Gastroesophageal sphincter (tissue), 4 donors: ENCODE results near the gene TP53BP2. TPM values are rescaled to one million over a fixed set of nuclear protein-coding genes. Genes with fewer than 3 reads are reported as not detected.
"Not testable (repeated sequence)": the region's sequence is repeated elsewhere in the genome, so short reads cannot be mapped to it uniquely, and the experiment has no call there.

ENCODE experiments used
- ATAC-seq: fragments of 150-250 bp; one replicate; pipeline ENCODE4 v1.9.1; 2016; ENCODE audit warnings: mild to moderate bottlenecking, moderate library complexity
- H3K27ac ChIP-seq, 4 donors: fragments of 200-600 bp; sonication (generic) in 3 of 4; 1 replicate in 3 of 4; 2 replicates in 1 of 4; pipeline ENCODE4 v1.5.1; 2016 to 2019
- H3K27me3 ChIP-seq: fragments of 200-600 bp; sonication (generic); one replicate; pipeline ENCODE4 v1.5.1; 2019
- H3K36me3 ChIP-seq, 2 donors: fragments of 200-600 bp; sonication (generic); one replicate each; pipeline ENCODE4 v1.5.1; 2019; ENCODE audit warnings: control low read depth in 1 of 2
- H3K4me1 ChIP-seq, 3 donors: fragments of 200-600 bp; sonication (generic); 1 replicate in 2 of 3; 2 replicates in 1 of 3; pipeline ENCODE4 v1.5.1; 2016 to 2019; ENCODE audit warnings: control low read depth in 2 of 3
- H3K4me3 ChIP-seq, 2 donors: fragments of 200-600 bp; sonication (generic); one replicate each; pipeline ENCODE4 v1.5.1; 2019; ENCODE audit warnings: mild to moderate bottlenecking in 1 of 2, moderate library complexity in 1 of 2
- H3K9me3 ChIP-seq, 3 donors: fragments of 200-600 bp; sonication (generic); one replicate each; pipeline ENCODE4 v1.5.1; 2017 to 2019; ENCODE audit warnings: control low read depth in 2 of 3
- CTCF ChIP-seq, 4 experiments: fragments of 200-600 bp in 2 of 4; fragments of 450-650 bp in 2 of 4; sonication (generic) in 1 of 4; IDR thresholded peaks; one replicate each; pipeline ENCODE4 v1.5.1; 2017 to 2019; ENCODE audit warnings: antibody characterized with exemption in 4 of 4, mild to moderate bottlenecking in 2 of 4, moderate library complexity in 2 of 4
- EP300 ChIP-seq: sonication (generic); formaldehyde crosslinking; IDR thresholded peaks from one replicate; pipeline ENCODE4 v1.6.1; 2017; ENCODE audit warnings: antibody characterized with exemption, mild to moderate bottlenecking
- POLR2A ChIP-seq, 2 donors: fragments of 450-650 bp; IDR thresholded peaks; one replicate each; pipeline ENCODE4 v1.6.1; 2017; ENCODE audit warnings: antibody characterized with exemption in 2 of 2, mild to moderate bottlenecking in 2 of 2, moderate library complexity in 1 of 2
- POLR2AphosphoS5 ChIP-seq: sonication (generic); formaldehyde crosslinking; IDR thresholded peaks from one replicate; pipeline ENCODE4 v1.6.1; 2017; ENCODE audit warnings: antibody characterized with exemption
- WGBS, 2 donors: methylation state at CpG; one replicate each; pipeline ENCODE4 v1.1.5; 2018; ENCODE audit warnings: low coverage in 1 of 2; 5-methylcytosine and 5-hydroxymethylcytosine counted together
- total RNA-seq, 4 donors: library from RNA; depleted of rRNA; stranded (reverse); fragments of >200 nt; gene quantifications; one replicate each; pipeline ENCODE4 v1.1.0, GENCODE V29; 2016

The TP53BP2 gene, protein sequence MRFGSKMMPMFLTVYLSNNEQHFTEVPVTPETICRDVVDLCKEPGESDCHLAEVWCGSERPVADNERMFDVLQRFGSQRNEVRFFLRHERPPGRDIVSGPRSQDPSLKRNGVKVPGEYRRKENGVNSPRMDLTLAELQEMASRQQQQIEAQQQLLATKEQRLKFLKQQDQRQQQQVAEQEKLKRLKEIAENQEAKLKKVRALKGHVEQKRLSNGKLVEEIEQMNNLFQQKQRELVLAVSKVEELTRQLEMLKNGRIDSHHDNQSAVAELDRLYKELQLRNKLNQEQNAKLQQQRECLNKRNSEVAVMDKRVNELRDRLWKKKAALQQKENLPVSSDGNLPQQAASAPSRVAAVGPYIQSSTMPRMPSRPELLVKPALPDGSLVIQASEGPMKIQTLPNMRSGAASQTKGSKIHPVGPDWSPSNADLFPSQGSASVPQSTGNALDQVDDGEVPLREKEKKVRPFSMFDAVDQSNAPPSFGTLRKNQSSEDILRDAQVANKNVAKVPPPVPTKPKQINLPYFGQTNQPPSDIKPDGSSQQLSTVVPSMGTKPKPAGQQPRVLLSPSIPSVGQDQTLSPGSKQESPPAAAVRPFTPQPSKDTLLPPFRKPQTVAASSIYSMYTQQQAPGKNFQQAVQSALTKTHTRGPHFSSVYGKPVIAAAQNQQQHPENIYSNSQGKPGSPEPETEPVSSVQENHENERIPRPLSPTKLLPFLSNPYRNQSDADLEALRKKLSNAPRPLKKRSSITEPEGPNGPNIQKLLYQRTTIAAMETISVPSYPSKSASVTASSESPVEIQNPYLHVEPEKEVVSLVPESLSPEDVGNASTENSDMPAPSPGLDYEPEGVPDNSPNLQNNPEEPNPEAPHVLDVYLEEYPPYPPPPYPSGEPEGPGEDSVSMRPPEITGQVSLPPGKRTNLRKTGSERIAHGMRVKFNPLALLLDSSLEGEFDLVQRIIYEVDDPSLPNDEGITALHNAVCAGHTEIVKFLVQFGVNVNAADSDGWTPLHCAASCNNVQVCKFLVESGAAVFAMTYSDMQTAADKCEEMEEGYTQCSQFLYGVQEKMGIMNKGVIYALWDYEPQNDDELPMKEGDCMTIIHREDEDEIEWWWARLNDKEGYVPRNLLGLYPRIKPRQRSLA
- total RNA-seq, result 10 to 100 TPM; 30.0 to 85.3 (median 52.3) TPM

DNA sequence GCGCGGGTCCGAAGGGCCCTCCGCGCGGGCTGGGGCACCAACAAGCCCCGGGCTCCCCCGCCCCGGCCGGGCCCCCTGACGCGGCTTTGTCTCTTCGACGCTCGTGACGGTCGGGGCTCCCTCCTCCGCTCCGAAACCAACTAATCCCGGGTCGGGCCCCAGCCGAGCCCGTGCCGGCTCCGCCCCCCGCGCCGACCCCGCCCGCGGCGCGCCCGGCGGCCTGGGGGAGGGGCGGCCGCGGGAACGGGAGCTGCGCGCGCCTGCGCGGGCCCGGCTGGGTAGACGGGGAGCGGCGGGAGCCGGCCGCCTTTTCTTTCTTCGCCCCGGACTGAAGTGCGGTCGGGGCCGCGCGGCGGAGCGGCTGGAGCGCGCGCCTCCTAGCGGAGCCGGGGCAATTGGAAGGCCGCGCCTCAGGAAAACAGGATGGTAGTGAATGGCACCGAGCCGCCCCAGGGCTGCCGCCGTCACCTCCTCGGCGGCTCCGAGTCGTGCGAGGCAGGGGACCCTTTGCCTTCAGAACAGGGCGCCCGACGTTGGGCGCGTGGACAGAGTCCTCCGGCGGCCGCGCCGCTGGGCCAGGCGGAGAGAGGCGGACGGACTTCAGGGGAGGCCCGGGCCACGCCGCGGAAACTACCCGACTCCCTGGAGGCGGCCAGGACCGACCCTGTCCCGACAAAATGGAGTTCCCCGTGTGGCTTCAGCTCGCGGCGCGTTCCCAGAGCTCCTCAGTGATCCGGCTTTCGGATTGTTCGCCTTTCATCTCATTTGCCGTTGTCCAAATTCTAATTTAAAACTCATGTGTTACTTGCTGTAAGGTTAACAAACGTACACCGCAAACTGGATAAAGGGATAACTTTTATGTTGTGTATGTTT, at the start of gene TP53BP2:
Gene TP53BP2, minus strand, starts transcription at position 138 of the 873 bp plus-strand sequence. CDS start 267 bp downstream, outside the sequence.
- WGBS, 2 donors, result 0 to 2% methylated on average over 2 to 11 of the region's 107 CpGs
- TF ChIP-seq POLR2AphosphoS5 (peak; percentile 85), CTCF (IDR thresholded peaks at IDR 0.05) (peak; percentile 52 to 90 (median 83)), EP300 (no peak), POLR2A (IDR thresholded peaks at IDR 0.05) (peak; percentile 81 to 91)

GRCh38 chr1:223890494-223890893, 44.7 kb upstream of the TP53BP2 start:
- 53 to 63% methylated on average over 3 of the region's 7 CpGs for WGBS, 2 donors

More for the DNA sequence above, at the start of gene TP53BP2:
- Histone ChIP-seq H3K4me1 (peaks cover 0 to 54% (median 21%) of the 10 kb centered on the region in 3 donors), H3K9me3 (no peaks in the 10 kb centered on the region), H3K27ac (peak within 1 kb of the TSS; percentile 93 to 99 (median 98)), H3K4me3 (peak within 1 kb of the TSS; percentile 60 to 93), H3K27me3 (no peaks in the 10 kb centered on the region), H3K36me3 (no peaks in the 10 kb centered on the region)
- peak; percentile 96 for ATAC-seq

GRCh38 chr1:223889319-223889718, 43.6 kb upstream of the TP53BP2 start:
- H3K36me3 ChIP-seq, H3K4me3 ChIP-seq, H3K27me3 ChIP-seq, H3K27ac ChIP-seq, ATAC-seq, H3K9me3 ChIP-seq: not testable (repeated sequence)
- 80 to 93% methylated on average over 1 to 4 of the region's 4 CpGs for WGBS, 2 donors
- peaks cover 0 to 12% (median 8%) of the 10 kb centered on the region in 3 donors for H3K4me1 ChIP-seq

More at GRCh38 chr1:223890494-223890893, 44.7 kb upstream of the TP53BP2 start:
- not testable (repeated sequence) for H3K4me3 ChIP-seq, H3K27me3 ChIP-seq, ATAC-seq, H3K36me3 ChIP-seq, H3K27ac ChIP-seq, H3K9me3 ChIP-seq
- peaks cover 0 to 12% (median 8%) of the 10 kb centered on the region in 3 donors for H3K4me1 ChIP-seq

GRCh38 chr1:223887747-223888418, 42.1 kb upstream of the TP53BP2 start:
- H3K27ac ChIP-seq, result peak overlapping the region; percentile 19 to 81 (median 70)

GRCh38 chr1:223886516-223886921, 40.8 kb upstream of the TP53BP2 start:
- no peaks in the 10 kb centered on the region for H3K9me3 ChIP-seq
- H3K27me3 ChIP-seq, result no peaks in the 10 kb centered on the region
- H3K27ac ChIP-seq, result no peak overlapping the region
- no peak for ATAC-seq
- H3K4me1 ChIP-seq, result peaks cover 0 to 12% (median 8%) of the 10 kb centered on the region in 3 donors
- WGBS, 2 donors, result 70 to 72% methylated on average over 4 of the region's 4 CpGs
- TF ChIP-seq CTCF (IDR thresholded peaks at IDR 0.05) (no peak), POLR2A (IDR thresholded peaks at IDR 0.05) (no peak), POLR2AphosphoS5 (no peak), EP300 (no peak)
- no peaks in the 10 kb centered on the region for H3K36me3 ChIP-seq
- no peak overlapping the region for H3K4me3 ChIP-seq

More at GRCh38 chr1:223887747-223888418, 42.1 kb upstream of the TP53BP2 start:
- H3K36me3 ChIP-seq, result no peaks in the 10 kb centered on the region
- H3K4me3 ChIP-seq, result peak overlapping the region; percentile 4 to 10
- H3K9me3 ChIP-seq, result no peaks in the 10 kb centered on the region
- TF ChIP-seq POLR2AphosphoS5 (peak; percentile 92), POLR2A (IDR thresholded peaks at IDR 0.05) (no peak)
- H3K27me3 ChIP-seq, result no peaks in the 10 kb centered on the region
- 2% methylated on average over 4 of the region's 12 CpGs; no CpG with 5 or more reads in 1 of the 2 donors for WGBS, 2 donors
- ATAC-seq, result peak; percentile 91
- peaks cover 0 to 12% (median 8%) of the 10 kb centered on the region in 3 donors for H3K4me1 ChIP-seq
